ENCODE results near the gene CYBC1.
"Not testable (repeated sequence)": the region's sequence is repeated elsewhere in the genome, so short reads cannot be mapped to it uniquely, and the experiment has no call there.

Gene CYBC1

DNA sequence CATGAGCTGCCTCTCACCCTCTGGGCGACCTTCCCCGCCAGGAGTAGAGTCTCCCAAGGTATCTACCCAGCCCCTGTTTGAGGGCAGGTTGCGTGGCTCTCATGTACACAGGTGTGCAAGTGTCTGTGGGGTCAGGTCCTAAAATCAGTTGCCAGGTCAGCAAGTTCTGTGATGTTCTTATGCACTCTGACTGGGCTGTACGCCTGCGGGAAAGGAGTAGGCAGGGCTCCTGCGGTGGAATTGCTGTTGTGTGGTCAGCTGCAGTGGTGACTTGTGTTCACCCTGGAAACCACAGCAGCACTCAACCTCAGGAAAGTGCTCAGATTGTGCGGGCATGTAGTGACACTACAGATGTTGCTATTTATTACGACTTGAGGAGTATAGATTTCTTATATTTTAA lies 27.4 kb upstream of the CYBC1 start:
- no peak for FAIRE-seq

- no peak for FAIRE-seq
Measured at GRCh38 chr17:82475458-82475857, 24.9 kb upstream of the CYBC1 start.

- no peak for FAIRE-seq
Measured at GRCh38 chr17:82474223-82475010, 23.9 kb upstream of the CYBC1 start.

DNA sequence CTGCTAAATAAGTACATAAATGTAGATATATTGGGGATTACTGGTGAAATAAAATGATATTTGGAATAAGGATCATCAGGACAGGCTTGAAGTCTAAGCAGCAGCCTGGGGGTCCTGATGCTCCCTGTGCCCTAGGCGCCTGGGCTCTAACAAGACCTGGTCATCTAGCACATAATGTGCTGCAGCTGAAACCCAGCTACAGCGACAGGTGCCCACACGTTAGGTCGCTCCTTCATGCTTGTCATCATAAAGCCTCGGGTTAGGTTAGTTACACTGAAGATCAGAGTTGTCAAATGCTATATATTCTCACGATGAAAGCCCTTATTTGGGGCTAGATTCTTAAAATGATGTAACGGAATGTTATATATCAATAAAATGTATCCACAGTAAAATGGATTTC lies 19.5 kb upstream of the CYBC1 start:
- no peak for FAIRE-seq

GRCh38 chr17:82468692-82469091 lies 18.1 kb upstream of the CYBC1 start:
- FAIRE-seq, result no peak

- FAIRE-seq, result no peak
Measured at GRCh38 chr17:82465023-82465603, 14.6 kb upstream of the CYBC1 start.

DNA sequence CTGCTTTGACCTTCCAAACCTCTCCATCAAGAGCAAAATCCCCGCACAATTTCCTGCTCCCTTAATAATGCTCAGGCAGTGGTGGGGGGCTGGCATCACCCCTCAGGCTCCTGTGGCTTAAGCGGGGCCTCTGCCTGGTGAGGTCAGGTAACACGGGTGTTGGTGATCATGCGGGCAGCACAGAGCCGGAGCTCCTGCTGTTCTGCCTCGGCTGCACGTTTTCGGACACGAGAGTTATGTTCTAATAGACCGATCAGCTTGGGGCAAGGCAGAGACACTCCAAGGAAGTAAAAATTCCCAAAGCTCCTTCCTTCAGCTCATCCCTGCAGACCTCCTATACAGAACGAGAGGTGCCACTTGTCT lies 14.0 kb upstream of the CYBC1 start:
- FAIRE-seq, result no peak

DNA sequence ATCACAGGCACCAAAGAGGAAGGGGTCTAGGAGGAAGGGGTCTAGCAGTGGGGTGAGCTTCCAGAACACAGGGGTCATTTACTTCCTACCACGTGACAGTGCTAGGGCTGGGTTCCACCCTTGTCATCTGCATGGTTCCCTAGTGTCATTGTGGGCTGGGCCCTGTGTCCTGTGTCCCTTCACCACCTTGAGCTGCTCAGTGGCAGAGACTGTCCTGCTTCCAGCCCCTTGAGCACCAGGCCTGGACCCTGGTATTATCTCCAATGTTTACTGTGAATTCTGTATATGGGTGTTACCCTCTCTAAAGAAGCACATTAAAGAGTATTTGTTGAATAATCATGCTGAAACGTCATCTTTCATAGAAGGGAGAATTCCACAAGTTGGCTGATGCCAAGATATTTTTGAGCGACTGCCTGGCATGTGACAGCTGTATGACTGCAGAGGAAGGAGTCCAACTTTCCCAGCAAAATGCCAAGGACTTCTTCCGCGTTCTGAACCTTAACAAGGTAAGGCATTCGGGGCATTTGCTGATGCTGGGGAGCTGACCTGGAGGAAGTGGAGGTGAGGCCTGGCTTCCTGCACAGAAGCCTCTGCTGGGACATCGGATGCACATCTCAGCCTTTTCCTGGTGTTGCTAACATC lies 13.5 kb upstream of the CYBC1 start:
- FAIRE-seq, result no peak

- no peak for FAIRE-seq
Measured at GRCh38 chr17:82463391-82463790, 12.8 kb upstream of the CYBC1 start.

DNA sequence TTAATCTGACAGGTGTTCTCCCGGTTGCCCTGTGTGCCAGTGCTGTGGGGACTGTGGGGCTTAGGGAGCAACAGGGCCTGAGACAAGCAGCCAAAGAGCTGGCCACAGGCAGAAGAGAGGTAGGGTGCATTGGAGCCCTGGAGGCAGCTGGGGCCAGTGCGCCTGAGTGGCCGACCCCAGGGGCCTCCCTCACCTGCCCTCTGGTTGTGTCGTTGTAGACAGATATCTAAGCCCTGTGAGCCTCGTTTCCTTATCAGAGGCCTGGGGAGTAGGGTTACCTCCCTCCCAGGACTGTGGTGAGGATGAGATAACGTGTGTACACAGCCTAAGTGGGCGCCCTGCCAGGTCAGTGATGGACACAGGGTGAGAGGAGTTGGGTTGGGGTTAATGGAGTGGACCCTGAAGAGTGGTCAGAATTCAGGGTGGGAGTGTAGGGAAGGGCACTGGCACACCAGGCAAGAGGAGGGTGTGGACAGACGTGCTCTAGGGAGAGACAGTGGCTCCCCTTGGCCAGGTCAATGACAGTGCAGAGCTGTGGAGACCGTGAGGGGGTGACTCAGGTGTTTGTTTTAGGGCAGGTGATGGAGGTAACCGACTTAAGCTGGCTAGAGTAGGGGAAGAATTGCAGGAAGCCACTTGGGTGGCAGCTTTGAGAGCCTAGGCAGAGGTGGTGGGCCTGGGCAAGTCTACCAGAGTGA lies 11.4 kb upstream of the CYBC1 start:
- no peak for FAIRE-seq

DNA sequence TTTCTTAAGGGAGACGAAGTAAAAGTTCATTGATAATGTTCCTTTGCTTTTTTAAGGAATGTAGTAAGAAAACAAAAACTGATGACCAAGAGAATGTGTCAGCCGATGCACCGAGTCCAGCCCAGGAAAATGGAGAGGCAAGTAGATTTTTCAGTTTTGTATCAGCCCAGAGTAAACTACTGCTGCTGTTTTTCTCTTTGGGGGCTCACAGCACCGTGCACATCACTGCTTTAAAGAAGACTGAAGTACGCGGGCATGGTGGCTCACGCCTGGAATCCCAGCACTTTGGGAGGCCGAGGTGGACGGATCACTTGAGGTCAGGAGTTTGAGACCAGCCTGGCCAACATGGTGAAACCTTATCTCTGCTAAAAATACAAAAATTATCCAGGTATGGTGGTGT lies 9.4 kb upstream of the CYBC1 start:
- not testable (repeated sequence) for FAIRE-seq

- FAIRE-seq, result no peak
Measured at GRCh38 chr17:82458885-82459424, 8.4 kb upstream of the CYBC1 start.

DNA sequence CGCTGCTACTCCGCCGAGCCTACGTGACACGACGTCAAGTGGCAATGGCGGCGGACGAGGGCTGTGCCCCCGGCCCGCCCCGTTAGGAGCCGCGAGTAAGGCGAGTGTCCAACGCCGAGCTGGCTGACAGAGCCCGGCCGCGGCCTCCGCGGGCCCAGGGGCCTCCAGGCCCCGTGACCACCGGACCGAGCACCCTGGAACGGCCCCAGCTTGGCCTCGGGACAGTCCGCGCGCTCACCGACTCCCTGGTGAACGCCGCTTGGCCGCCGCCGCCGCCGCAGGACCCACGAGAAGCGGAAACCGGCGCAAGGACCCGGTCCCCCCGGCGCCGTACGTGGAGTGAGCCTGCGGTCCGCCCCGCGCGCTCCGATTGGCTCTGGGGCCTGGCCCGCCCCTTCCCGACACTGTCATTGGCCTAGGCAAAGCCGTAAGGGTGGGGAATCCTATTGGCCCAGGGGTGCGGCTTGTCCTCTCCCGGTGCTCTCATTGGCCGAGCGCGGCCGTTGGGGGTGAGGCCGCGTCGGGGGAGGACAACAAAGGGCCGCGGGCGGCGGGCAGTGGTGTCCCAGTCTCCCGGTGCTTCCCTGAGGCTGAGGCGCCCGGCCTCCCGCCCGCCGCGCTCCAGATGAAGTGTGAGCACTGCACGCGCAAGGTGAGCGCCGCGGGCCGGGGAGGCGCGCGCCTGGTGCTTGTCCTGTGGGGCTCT lies 7.8 kb upstream of the CYBC1 start, which contains the start of gene NARF:
Gene NARF (plus strand): TSS at position 563 of the 706 bp plus-strand sequence. CDS start 63 bp downstream, at position 626.
- FAIRE-seq, result no peak

DNA sequence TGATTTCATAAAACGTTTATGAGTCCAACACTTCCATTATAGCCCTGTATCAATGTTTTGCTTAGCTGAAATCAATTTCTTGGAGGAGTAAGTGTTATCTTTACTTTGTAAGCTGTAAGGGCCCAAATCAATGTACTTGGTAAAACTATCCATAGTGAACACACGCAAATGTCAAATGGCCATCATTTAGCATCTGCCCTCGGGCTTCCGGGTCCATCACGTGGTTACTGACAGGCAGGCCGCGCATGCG lies 7.3 kb upstream of the CYBC1 start:
- FAIRE-seq, result no peak

GRCh38 chr17:82457073-82457928 lies 6.7 kb upstream of the CYBC1 start:
- no peak for FAIRE-seq

DNA sequence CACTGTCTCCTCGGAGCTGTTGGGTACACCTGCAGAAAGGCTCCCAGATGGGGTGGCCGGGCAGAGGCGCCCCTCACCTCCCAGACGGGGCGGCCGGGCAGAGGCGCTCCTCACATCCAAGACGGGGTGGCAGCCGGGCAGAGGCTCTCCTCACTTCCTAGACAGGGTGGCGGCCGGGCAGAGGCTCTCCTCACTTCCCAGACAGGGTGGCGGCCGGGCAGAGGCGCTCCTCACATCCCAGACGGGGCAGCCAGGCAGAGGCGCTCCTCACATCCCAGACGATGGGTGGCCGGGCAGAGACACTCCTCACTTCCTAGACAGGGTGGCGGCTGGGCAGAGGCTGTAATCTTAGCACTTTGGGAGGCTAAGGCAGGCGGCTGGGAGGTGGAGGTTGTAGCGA lies 3.2 kb upstream of the CYBC1 start:
- not testable (repeated sequence) for FAIRE-seq

DNA sequence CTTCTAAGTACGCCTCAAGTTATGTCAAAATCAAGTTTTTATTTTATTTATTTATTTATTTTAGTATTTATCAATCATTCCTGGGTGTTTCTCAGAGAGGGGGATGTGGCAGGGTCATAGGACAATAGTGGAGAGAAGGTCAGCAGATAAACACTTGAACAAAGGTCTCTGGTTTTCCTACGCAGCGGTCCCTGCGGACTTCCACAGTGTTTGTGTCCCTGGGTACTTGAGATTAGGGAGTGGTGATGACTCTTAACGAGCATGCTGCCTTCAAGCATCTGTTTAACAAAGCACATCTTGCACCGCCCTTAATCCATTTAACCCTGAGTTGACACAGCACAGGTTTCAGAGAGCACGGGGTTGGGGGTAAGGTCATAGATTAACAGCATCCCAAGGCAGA lies 2.6 kb upstream of the CYBC1 start:
- not testable (repeated sequence) for FAIRE-seq

GRCh38 chr17:82452162-82452561 lies 1.6 kb upstream of the CYBC1 start:
- no peak for FAIRE-seq

DNA sequence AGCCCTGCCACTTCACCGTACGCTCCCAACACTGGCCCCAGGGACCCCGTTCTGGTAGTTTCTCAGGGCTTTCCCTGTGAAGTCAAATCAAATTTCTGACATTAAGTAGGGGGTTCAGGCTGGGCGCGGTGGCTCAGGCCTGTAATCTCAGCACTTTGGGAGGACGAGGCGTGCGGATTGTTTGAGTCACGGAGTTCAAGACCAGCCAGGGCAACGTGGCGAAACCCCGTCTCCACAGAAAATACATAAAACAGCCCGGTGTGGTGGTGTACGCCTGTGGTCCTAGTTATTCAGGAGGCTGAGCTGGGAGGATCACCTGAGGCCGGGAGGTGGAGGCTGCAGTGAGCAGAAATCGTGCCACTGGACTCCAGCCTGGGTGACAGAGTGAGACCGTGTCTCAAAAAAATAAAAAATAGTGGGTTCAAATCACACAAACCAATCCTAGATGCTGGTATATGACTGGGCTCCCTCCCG lies 632 bp downstream of the CYBC1 start:
- FAIRE-seq, result no peak

GRCh38 chr17:82449131-82449882 lies 1.2 kb downstream of the CYBC1 start:
- FAIRE-seq, result no peak

DNA sequence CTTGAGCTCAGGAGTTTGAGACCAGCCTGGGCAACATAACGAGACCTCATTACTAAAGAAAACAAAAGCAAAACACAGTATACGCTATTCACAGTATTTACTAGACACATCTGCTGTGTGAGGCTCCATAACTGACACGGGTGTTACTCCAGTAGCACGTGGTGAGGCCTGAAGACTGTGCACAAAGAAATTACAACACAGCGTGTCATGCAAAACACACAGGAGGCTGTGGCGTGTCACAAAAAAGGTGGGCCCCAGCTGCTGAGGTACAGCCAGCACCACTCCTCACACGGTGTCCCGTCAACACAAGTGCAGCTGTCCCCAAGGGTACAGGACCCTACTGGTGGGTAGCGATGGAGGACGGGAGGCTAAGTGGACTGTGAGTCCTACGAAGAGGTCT lies 2.7 kb downstream of the CYBC1 start:
- no peak for FAIRE-seq

Measured in colon (tissue), 2 donors.